CD14-positive monocyte (primary cell): Measurements from ENCODE around the gene BIRC2. TPM values are rescaled to one million over a fixed set of nuclear protein-coding genes. Genes with fewer than 3 reads are reported as not detected.

Experiments
- DNase-seq, 3 donors: peaks; one replicate each; pipeline ENCODE4 v3.0.0-alpha.2; 2011 to 2022
- H2AFZ ChIP-seq: 2 replicates; pipeline ENCODE4 v1.6.0; 2012; ENCODE audit warnings: mild to moderate bottlenecking, low read depth, low read length, inconsistent platforms; ENCODE audit not compliant: insufficient read depth, poor library complexity, severe bottlenecking
- H3K27ac ChIP-seq, 2 donors: 1 replicate in 1 of 2; 2 replicates in 1 of 2; pipeline ENCODE4 v1.5.1; 2012 to 2013; ENCODE audit warnings: low read length in 2 of 2, control low read depth in 1 of 2, inconsistent platforms in 1 of 2, low read depth in 1 of 2, mild to moderate bottlenecking in 1 of 2
- H3K27me3 ChIP-seq, 2 donors: one replicate each; pipeline versions ENCODE4 v1.6.0 to v1.6.1; 2011 to 2013; ENCODE audit warnings: low read length in 2 of 2; ENCODE audit not compliant: control insufficient read depth in 2 of 2, insufficient read depth in 2 of 2
- H3K36me3 ChIP-seq, 2 donors: replicated peaks in 1 of 2; 1 replicate in 1 of 2; 2 replicates in 1 of 2; pipeline versions ENCODE4 v1.5.1 to v1.6.1; 2012 to 2013; ENCODE audit warnings: low read length in 2 of 2, control low read depth in 1 of 2, inconsistent platforms in 1 of 2, mild to moderate bottlenecking in 1 of 2; ENCODE audit not compliant: insufficient read depth in 2 of 2, control insufficient read depth in 1 of 2
- H3K4me1 ChIP-seq, 2 donors: 1 replicate in 1 of 2; 2 replicates in 1 of 2; pipeline versions ENCODE4 v1.5.1 to v1.6.1; 2012 to 2013; ENCODE audit warnings: low read length in 2 of 2, control low read depth in 1 of 2, inconsistent platforms in 1 of 2, mild to moderate bottlenecking in 1 of 2, moderate library complexity in 1 of 2; ENCODE audit not compliant: insufficient read depth in 2 of 2, control insufficient read depth in 1 of 2
- H3K4me2 ChIP-seq: replicated peaks from 2 replicates; pipeline ENCODE3; 2012; ENCODE audit warnings: low read length, moderate library complexity, mild to moderate bottlenecking; ENCODE audit not compliant: poor library complexity, severe bottlenecking; ENCODE audit errors: extremely low read depth
- H3K4me3 ChIP-seq, 3 experiments: fragments of 200-600 bp in 1 of 3; sonication (generic) in 1 of 3; replicated peaks in 1 of 3; 1 replicate in 2 of 3; 2 replicates in 1 of 3; pipeline ENCODE4 v1.5.1; 2011 to 2013; ENCODE audit warnings: low read length in 3 of 3, mild to moderate bottlenecking in 3 of 3, control low read depth in 2 of 3, low read depth in 2 of 3, inconsistent platforms in 1 of 3, moderate library complexity in 1 of 3
- H3K79me2 ChIP-seq: 2 replicates; pipeline ENCODE4 v1.6.0; 2012; ENCODE audit warnings: mild to moderate bottlenecking, control low read depth, inconsistent platforms, low read length, moderate library complexity; ENCODE audit not compliant: insufficient read depth
- H3K9ac ChIP-seq: 2 replicates; pipeline ENCODE4 v1.6.0; 2017; ENCODE audit warnings: low read length, mild to moderate bottlenecking; ENCODE audit not compliant: insufficient read depth, poor library complexity, severe bottlenecking
- H3K9me3 ChIP-seq, 2 donors: replicated peaks in 1 of 2; 1 replicate in 1 of 2; 2 replicates in 1 of 2; pipeline versions ENCODE4 v1.5.1 to v1.6.1; 2012 to 2013; ENCODE audit warnings: low read length in 2 of 2, control low read depth in 1 of 2; ENCODE audit not compliant: control insufficient read depth in 1 of 2, insufficient read depth in 1 of 2
- H4K20me1 ChIP-seq: 2 replicates; pipeline ENCODE4 v1.6.0; 2012; ENCODE audit warnings: mild to moderate bottlenecking, low read length, control low read depth, moderate library complexity; ENCODE audit not compliant: insufficient read depth
- H3K27ac Mint-ChIP-seq, 7 donors: one replicate each; pipeline ENCODE4 v1.8.0; 2020; ENCODE audit warnings: mild to moderate bottlenecking in 7 of 7, mixed read lengths in 7 of 7, moderate library complexity in 6 of 7, inconsistent platforms in 2 of 7
- H3K27me3 Mint-ChIP-seq, 3 donors: one replicate each; pipeline ENCODE4 v1.8.0; 2021 to 2022; ENCODE audit warnings: low read depth in 3 of 3, mild to moderate bottlenecking in 3 of 3, mixed read lengths in 3 of 3, moderate library complexity in 3 of 3, inconsistent platforms in 1 of 3
- H3K36me3 Mint-ChIP-seq, 2 donors: one replicate each; pipeline ENCODE4 v1.8.0; 2020; ENCODE audit warnings: mixed read lengths in 2 of 2, inconsistent platforms in 1 of 2, mild to moderate bottlenecking in 1 of 2
- H3K4me1 Mint-ChIP-seq: one replicate; pipeline ENCODE4 v1.8.0; 2020; ENCODE audit warnings: mild to moderate bottlenecking, mixed read lengths
- H3K4me3 Mint-ChIP-seq, 2 donors: one replicate each; pipeline ENCODE4 v1.8.0; 2020; ENCODE audit warnings: mild to moderate bottlenecking in 2 of 2, mixed read lengths in 2 of 2, moderate library complexity in 1 of 2
- H3K9me3 Mint-ChIP-seq, 7 donors: one replicate each; pipeline ENCODE4 v1.8.0; 2020 to 2022; ENCODE audit warnings: mixed read lengths in 7 of 7, mild to moderate bottlenecking in 6 of 7, moderate library complexity in 6 of 7, inconsistent platforms in 2 of 7
- WGBS: methylation state at CpG from one replicate; pipeline ENCODE4 v1.1.5; 2013; ENCODE audit warnings: missing lambda C conversion rate; ENCODE audit not compliant: insufficient coverage; 5-methylcytosine and 5-hydroxymethylcytosine counted together
- intact Hi-C, 2 donors: fragments of 100-400 bp; cut with micrococcal nuclease; formaldehyde crosslinking; loops; one replicate each; pipeline versions ENCODE4 v1.15.0 to v1.15.1; 2023
- polyA plus RNA-seq, 3 donors: library from polyadenylated mRNA; depleted of rRNA in 1 of 3; unstranded in 2 of 3; stranded (reverse) in 1 of 3; fragments of 300-500 nt in 2 of 3; fragments of >200 nt in 1 of 3; fragmentation: Illumina TruSeq in 2 of 3; gene quantifications; 1 replicate in 2 of 3; 2 replicates in 1 of 3; pipeline ENCODE4 v1.2.3, GENCODE V29; 2012 to 2021
- TF ChIP-seq, protein P1 (sequence below): fragments of 200-600 bp; IDR thresholded peaks from one replicate; pipeline ENCODE4 v1.8.0; 2022; ENCODE audit warnings: antibody characterized with exemption, mild to moderate bottlenecking

BIRC2 gene
- polyA plus RNA-seq, 3 donors: 25.3 to 54.7 (median 50.2) TPM

DNA sequence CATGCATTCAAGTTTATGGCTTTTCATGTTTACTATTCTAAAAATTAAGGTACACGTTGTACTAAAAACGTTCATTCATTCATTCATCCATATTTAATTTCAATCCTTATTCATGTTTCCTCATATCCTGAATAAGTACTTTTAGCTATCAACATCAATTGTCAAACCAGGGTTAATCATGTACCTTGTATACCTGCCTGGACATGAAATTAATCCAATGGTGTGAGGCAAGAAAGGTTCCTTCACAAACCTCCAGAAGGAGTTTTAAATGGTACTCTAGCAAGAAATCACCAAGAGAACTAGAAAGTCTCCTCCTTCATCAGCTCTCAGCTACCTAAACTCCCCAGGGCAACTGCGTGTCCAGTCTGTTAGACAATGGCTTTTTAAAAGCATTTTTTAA is 72.2 kb downstream of the BIRC2 start:
- Histone ChIP-seq H4K20me1 (peaks cover 100% of the 10 kb centered on the region), H3K4me3 (no peak overlapping the region), H3K36me3 (peaks cover 0 to 22% of the 10 kb centered on the region in 2 donors), H3K27ac (no peak overlapping the region), H3K27me3 (no peaks in the 10 kb centered on the region), H3K4me1 (no peaks in the 10 kb centered on the region), H3K79me2 (peaks cover 95% of the 10 kb centered on the region), H3K4me2 (no peak overlapping the region), H3K9ac (no peak overlapping the region), H2AFZ (no peak overlapping the region), H3K9me3 (no peaks in the 10 kb centered on the region)
- Mint-ChIP-seq H3K27me3 (peaks cover 0 to 1% (median 0%) of the 10 kb centered on the region in 3 donors), H3K9me3 (peaks cover 0 to 6% (median 0%) of the 10 kb centered on the region in 7 donors), H3K36me3 (peaks cover 12 to 32% of the 10 kb centered on the region in 2 donors), H3K4me1 (peaks cover 16% of the 10 kb centered on the region), H3K27ac (no peak overlapping the region), H3K4me3 (no peak overlapping the region)
- TF ChIP-seq, protein P1, sequence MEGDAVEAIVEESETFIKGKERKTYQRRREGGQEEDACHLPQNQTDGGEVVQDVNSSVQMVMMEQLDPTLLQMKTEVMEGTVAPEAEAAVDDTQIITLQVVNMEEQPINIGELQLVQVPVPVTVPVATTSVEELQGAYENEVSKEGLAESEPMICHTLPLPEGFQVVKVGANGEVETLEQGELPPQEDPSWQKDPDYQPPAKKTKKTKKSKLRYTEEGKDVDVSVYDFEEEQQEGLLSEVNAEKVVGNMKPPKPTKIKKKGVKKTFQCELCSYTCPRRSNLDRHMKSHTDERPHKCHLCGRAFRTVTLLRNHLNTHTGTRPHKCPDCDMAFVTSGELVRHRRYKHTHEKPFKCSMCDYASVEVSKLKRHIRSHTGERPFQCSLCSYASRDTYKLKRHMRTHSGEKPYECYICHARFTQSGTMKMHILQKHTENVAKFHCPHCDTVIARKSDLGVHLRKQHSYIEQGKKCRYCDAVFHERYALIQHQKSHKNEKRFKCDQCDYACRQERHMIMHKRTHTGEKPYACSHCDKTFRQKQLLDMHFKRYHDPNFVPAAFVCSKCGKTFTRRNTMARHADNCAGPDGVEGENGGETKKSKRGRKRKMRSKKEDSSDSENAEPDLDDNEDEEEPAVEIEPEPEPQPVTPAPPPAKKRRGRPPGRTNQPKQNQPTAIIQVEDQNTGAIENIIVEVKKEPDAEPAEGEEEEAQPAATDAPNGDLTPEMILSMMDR: no peak
- WGBS: no CpG with 5 or more reads among the region's 3 CpGs
- no peak for DNase-seq
- intact Hi-C loops: no loop called here

DNA sequence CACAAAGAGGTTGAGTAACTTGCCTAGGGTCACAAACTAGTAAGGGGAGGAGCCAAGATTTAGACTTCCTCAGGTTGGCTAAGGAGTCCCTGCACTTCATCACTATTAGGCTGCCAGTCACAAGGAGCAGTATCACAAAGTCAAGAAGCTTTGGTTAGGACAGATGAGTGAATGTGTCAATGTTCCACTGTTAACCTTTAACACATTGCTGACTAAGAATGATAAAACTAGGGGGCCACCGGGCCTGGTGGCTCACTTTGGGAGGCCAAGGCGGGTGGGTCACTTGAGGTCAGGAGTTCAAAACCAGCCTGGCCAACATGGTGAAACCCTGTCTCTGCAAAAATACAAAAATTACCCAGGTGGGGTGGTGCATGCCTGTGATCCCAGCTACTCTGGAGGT is 73.5 kb downstream of the BIRC2 start:
- H3K27ac ChIP-seq: no peak overlapping the region

More for the DNA sequence above, 73.5 kb downstream of the BIRC2 start:
- DNase-seq: no peak
- no peak overlapping the region for H3K4me3 ChIP-seq
- no peak overlapping the region for H3K4me3 Mint-ChIP-seq
- H3K36me3 ChIP-seq: peaks cover 0 to 35% of the 10 kb centered on the region in 2 donors
- H3K79me2 ChIP-seq: peaks cover 95% of the 10 kb centered on the region
- 80% methylated on average over 2 of the region's 2 CpGs for WGBS
- no peak overlapping the region for H3K9ac ChIP-seq
- H3K27me3 Mint-ChIP-seq: peaks cover 0 to 1% (median 0%) of the 10 kb centered on the region in 3 donors
- H3K9me3 ChIP-seq: no peaks in the 10 kb centered on the region
- peak overlapping the region in 2 of 7 donors; percentile 28 to 41 for H3K27ac Mint-ChIP-seq
- peaks cover 0 to 6% (median 0%) of the 10 kb centered on the region in 7 donors for H3K9me3 Mint-ChIP-seq
- H3K4me2 ChIP-seq: no peak overlapping the region
- H3K4me1 ChIP-seq: no peaks in the 10 kb centered on the region
- intact Hi-C loops: no loop called here
- H3K36me3 Mint-ChIP-seq: peaks cover 14 to 39% of the 10 kb centered on the region in 2 donors
- H2AFZ ChIP-seq: no peak overlapping the region
- TF ChIP-seq, protein P1: no peak
- peaks cover 8% of the 10 kb centered on the region for H3K4me1 Mint-ChIP-seq
- peaks cover 100% of the 10 kb centered on the region for H4K20me1 ChIP-seq
- no peaks in the 10 kb centered on the region for H3K27me3 ChIP-seq
